Upper lobe of left lung (tissue), 4 donors: ENCODE measurements around the gene MOBP.

Source experiments
- POLR2A ChIP-seq, 4 donors: fragments of 450-650 bp; IDR thresholded peaks; one replicate each; pipeline ENCODE4 v1.5.1; 2016 to 2017; ENCODE audit warnings: antibody characterized with exemption in 4 of 4, mild to moderate bottlenecking in 2 of 4
- TF ChIP-seq, protein P1 (sequence below), 6 experiments: fragments of 450-650 bp in 4 of 6; fragments of 200-600 bp in 2 of 6; sonication (generic) in 2 of 6; IDR thresholded peaks; one replicate each; pipeline ENCODE4 v1.5.1; 2016 to 2019; ENCODE audit warnings: antibody characterized with exemption in 6 of 6

DNA sequence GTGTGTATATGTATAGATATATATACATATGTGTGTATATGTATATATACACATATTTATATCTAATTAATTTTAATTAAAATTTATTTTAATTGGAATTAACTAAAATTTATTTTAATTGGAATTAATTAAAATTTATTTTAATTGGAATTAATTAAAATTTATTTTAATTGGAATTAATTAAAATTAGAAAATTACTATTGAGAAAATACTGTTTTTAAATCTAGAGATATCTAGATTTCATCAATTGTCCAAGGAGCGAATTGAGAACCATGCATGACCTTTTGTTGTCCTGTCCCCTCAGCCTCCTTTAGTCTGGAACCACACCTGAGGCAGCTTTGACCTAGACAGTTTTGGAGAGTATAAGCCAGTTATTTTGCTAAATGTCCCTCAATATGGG is 1.8 kb downstream of the MOBP start:
- TF ChIP-seq, protein P1, sequence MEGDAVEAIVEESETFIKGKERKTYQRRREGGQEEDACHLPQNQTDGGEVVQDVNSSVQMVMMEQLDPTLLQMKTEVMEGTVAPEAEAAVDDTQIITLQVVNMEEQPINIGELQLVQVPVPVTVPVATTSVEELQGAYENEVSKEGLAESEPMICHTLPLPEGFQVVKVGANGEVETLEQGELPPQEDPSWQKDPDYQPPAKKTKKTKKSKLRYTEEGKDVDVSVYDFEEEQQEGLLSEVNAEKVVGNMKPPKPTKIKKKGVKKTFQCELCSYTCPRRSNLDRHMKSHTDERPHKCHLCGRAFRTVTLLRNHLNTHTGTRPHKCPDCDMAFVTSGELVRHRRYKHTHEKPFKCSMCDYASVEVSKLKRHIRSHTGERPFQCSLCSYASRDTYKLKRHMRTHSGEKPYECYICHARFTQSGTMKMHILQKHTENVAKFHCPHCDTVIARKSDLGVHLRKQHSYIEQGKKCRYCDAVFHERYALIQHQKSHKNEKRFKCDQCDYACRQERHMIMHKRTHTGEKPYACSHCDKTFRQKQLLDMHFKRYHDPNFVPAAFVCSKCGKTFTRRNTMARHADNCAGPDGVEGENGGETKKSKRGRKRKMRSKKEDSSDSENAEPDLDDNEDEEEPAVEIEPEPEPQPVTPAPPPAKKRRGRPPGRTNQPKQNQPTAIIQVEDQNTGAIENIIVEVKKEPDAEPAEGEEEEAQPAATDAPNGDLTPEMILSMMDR (IDR thresholded peaks at IDR 0.05) = no peak
- TF ChIP-seq POLR2A (IDR thresholded peaks at IDR 0.05) = no peak
